Bone marrow (tissue), 2 donors: ENCODE data around the gene ACVRL1.

ENCODE experiments used
- DNase-seq, 2 donors: peaks; one replicate each; lab custom pipeline; 2025; lab: John Stamatoyannopoulos, UW

Gene ACVRL1

DNA sequence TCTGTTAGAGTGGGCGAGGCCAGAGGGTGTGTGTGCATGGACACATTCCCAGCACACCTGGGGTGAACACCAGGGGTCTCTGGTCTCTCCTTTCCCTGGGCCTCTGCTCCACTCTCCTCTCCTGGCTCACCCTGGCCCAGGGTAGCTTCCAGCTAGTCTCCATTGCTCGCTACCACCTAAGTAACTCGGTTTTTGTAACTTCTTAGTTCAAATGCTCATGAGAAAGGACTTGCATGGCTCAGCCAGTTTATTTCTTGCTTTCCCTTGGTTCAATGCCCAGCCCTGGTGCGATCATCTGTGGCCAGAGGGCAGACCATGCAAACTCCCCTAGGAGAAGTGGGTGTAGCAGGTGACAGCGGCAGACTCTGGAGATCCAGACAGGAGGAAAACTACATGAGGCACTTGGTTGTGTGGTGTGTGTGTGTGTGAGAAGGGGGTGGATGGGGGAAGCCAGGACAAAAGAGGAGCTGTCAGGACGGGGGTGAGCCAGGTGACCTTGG is 35.2 kb downstream of the ACVRL1 start:
- no peak for DNase-seq

- no peak for DNase-seq
Observed at GRCh38 chr12:51943346-51943745, 36.0 kb downstream of the ACVRL1 start.

- no peak for DNase-seq
Observed at GRCh38 chr12:51944608-51945233, 37.4 kb downstream of the ACVRL1 start.

- no peak for DNase-seq
Observed at GRCh38 chr12:51947246-51947996, 40.1 kb downstream of the ACVRL1 start.

DNA sequence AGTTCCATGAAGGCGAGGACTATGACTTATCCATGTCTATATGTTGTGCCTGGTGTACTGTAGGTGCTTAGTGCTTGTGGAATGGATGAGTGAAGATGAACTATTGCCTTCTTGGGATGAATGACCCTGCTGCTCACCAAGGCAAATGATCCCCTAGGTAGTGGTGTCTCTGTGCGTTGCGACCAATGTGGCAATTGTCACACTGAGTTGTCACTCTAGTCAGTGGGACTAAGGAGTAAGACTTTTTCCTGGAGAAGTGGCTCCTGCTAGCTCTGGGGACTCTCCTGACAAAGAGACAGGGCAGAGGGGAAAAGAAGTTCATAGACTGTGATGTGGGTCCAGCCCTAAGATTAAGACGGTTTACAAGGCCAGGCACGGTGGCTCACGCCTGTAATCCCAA is 40.8 kb downstream of the ACVRL1 start:
- no peak for DNase-seq

DNA sequence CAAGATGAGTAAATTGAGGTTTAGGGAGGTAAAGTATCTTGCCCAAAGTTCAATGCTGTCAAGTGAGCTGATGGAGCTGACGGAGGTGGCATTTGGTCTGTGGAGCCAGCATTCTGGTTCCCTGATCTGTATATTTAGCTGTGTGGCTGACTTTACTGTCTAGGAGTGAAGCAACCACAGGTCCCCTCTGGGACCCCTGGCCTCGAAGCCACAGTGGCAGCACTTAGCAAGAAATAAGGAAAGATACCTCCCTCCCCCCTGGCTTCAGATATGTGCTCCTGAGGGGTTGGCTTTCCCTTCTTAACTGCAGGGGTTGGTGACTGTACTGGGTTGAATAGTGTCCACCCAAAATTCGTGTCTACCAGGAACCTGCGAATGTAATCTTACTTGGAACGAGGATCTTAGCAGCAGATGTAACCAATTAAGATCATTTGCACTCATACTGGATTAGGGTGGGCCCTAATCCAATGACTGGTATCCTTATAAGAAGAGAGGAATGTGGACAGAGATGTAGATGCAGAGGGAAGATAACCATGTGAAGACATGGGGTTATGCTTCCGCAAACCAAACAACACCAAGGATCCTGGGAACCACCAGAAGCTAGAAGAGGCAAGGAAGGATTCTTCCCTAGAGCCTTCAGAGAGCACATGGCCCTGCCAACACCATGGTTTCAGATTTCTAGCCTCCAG is 42.2 kb downstream of the ACVRL1 start:
- no peak for DNase-seq

- no peak for DNase-seq
Observed at GRCh38 chr12:51950682-51951198, 43.4 kb downstream of the ACVRL1 start.

GRCh38 chr12:51951199-51951842 is 44.0 kb downstream of the ACVRL1 start, which contains the start of gene ACVR1B:
Gene ACVR1B, plus strand, starts transcription at chr12:51951699. Its CDS starts 45 bp downstream, at chr12:51951744.
- peak in 1 of 2 donors; percentile 56 for DNase-seq

GRCh38 chr12:51951843-51952722 is 44.8 kb downstream of the ACVRL1 start:
- DNase-seq, result no peak

- DNase-seq, result no peak
Observed at GRCh38 chr12:51953089-51953488, 45.8 kb downstream of the ACVRL1 start.

GRCh38 chr12:51953864-51954263 is 46.6 kb downstream of the ACVRL1 start:
- DNase-seq, result no peak

GRCh38 chr12:51954561-51955361 is 47.5 kb downstream of the ACVRL1 start:
- DNase-seq, result no peak

DNA sequence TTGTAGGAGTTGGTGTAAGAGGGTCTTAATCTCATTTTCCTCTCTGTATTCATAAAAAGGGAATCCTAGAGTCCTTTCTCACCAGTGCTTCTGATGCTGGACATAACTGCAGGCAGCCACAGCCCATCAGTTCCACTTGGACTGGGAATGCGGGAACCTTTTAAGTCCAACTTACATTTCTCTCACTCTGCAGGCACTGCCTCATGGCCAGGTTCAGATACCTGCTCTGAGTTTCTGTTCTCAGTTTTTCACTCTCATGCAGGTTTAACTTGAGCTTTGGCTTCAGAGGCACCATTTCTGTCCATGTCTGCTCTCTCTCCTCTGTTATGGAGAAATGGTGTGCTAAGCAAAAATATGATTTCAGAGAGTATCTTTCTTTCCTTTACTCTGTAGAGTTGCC is 48.4 kb downstream of the ACVRL1 start:
- DNase-seq, result no peak

DNA sequence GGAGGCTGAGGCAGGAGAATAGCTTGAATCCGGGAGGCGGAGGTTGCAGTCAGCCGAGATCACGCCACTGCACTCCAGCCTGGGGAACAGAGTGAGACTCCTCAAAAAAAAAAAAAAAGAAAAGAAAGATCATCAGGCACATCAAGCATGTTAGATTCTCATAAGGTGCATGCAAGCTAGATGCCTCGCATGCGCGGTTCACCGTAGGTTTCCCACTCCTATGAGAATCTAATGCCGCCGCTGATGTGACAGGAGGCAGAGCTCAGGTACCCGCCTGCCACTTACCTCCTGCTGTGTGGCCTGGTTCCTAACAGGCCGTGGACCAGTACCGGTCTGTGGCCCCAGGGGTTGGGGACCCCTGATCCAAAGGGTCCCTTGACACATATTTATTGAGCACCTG is 51.2 kb downstream of the ACVRL1 start:
- DNase-seq, result no peak

- no peak for DNase-seq
Observed at GRCh38 chr12:51959211-51959610, 51.9 kb downstream of the ACVRL1 start.

DNA sequence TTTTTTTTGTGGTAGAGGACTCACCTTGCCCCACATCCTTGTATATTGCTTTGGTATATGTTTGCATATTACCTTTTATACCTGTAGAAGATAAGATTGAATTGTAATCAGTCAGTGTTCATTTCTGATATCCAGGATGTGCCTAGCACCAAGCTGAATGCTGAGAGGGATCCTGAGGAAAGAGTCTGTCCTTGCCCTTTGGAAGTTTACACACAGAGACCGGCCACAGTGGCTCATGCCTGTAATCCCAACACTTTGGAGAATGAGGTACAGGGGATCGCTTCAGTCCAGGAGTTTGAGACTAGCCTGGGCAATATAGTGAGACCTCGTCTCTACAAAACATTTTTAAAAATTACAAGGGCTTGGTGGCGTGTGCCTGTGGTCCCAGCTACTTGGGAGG is 52.6 kb downstream of the ACVRL1 start:
- no peak for DNase-seq

- DNase-seq, result no peak
Observed at GRCh38 chr12:51960488-51960887, 53.2 kb downstream of the ACVRL1 start.

DNA sequence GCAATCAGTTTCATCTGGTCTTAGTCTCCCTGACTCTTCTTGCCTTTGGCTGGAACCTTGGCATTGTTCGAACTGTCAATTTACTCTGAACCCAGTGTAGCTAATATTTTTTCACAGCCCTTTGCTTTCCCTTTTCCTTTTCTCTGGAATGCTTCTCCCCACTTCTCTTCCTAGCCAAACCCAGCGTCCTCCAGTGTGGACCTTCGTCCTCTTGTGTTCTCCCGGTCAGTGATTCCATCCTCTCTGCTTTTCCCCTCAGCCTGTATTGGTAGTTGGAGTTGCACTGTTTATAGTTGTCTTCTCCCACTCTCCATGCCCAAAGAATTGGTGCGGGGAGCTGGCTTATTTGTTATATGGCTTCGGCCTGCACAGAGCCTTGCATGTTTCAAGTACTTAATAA is 53.6 kb downstream of the ACVRL1 start:
- no peak for DNase-seq

GRCh38 chr12:51961834-51962233 is 54.5 kb downstream of the ACVRL1 start:
- no peak for DNase-seq

DNA sequence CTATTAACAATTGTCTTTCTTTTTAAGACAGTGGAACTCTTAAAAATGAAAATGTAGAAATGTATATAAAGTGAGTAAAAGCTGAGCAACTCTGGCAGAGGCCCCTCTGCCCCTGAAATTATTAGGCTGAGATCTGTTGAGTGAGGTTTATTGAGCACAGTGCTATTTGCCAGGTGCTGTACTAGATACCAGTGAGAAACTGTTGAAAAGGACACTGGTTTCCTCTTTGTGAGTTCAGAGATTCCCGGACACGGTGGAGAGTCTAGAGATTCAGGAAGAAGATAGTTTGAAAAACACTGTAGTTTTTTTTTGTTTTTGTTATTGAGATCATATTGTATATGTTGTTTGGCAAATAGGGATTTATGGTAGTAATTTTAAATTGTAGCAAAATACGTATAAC is 55.4 kb downstream of the ACVRL1 start:
- DNase-seq, result no peak
